HCT116 (cell line): ENCODE measurements around the gene ITPR1. TPM values are rescaled to one million over a fixed set of nuclear protein-coding genes. Genes with fewer than 3 reads are reported as not detected.

Source experiments
- ATAC-seq: fragments of 200-7000 bp; cut with Tn5 transposase; 2 replicates; pipeline ENCODE4 v1.9.1; 2020; ENCODE audit warnings: mild to moderate bottlenecking, moderate library complexity
- BruUV-seq: library from RNA; stranded (reverse); fragments of 400-500 nt; replicated peaks from 2 replicates; lab custom pipeline; 2021; lab: Mats Ljungman, UMichigan
- CTCF ChIA-PET: fragments of 300-600 bp; sonication (Branson Sonifier 250); formaldehyde crosslinking; loops from one replicate; lab custom pipeline; 2021; ENCODE audit warnings: antibody characterized with exemption; lab: Charles Lee
- POLR2A ChIA-PET: fragments of 300-600, 350-600 bp; sonication (Branson Sonifier 250); formaldehyde crosslinking; loops from one replicate; lab custom pipeline; 2021; ENCODE audit warnings: antibody characterized with exemption; lab: Charles Lee
- RAD21 ChIA-PET, 2 experiments: fragments of 300-600 bp; sonication (Branson Sonifier 250); formaldehyde crosslinking; loops; one replicate each; lab custom pipeline; 2023; ENCODE audit warnings: low total read pairs in 2 of 2; ENCODE audit not compliant: uncharacterized antibody in 2 of 2, unreplicated experiment in 2 of 2, low non-redundant PET in 1 of 2; lab: Charles Lee
- DNase-seq: peaks from one replicate; pipeline ENCODE4 v3.0.0-alpha.2; 2010; ENCODE audit warnings: low read depth, low spot score
- H2AFZ ChIP-seq: fragments of 200-600 bp; shearing (Covaris generic), sonication (generic); 2 replicates; pipeline ENCODE4 v1.6.1; 2017; ENCODE audit warnings: low read depth, mixed run types, mixed read lengths, antibody characterized with exemption, low read length; ENCODE audit not compliant: poor library complexity, severe bottlenecking
- H3K27ac ChIP-seq: 2 replicates; pipeline ENCODE4 v1.5.1; 2012; ENCODE audit warnings: low read depth, low read length
- H3K27me3 ChIP-seq: fragments of 200-600 bp; sonication (generic); 2 replicates; pipeline ENCODE4 v1.6.1; 2016; ENCODE audit warnings: mixed run types, low read length, mixed read lengths; ENCODE audit not compliant: insufficient read depth
- H3K36me3 ChIP-seq, 2 experiments: fragments of 200-500 bp in 1 of 2; fragments of 200-600 bp in 1 of 2; sonication (Bioruptor generic) in 1 of 2; sonication (generic) in 1 of 2; 2 replicates each; pipeline versions ENCODE4 v1.5.1 to v1.6.1; 2014 to 2016; ENCODE audit warnings: low read length in 2 of 2, inconsistent platforms in 1 of 2, mixed read lengths in 1 of 2, mixed run types in 1 of 2; ENCODE audit not compliant: insufficient read depth in 2 of 2, control insufficient read depth in 1 of 2
- H3K4me1 ChIP-seq, 2 experiments: fragments of 200-600 bp in 1 of 2; sonication (generic) in 1 of 2; 2 replicates each; pipeline versions ENCODE4 v1.5.1 to v1.6.1; 2012 to 2017; ENCODE audit warnings: low read length in 2 of 2, inconsistent platforms in 1 of 2, mild to moderate bottlenecking in 1 of 2, mixed read lengths in 1 of 2, mixed run types in 1 of 2, moderate library complexity in 1 of 2; ENCODE audit not compliant: insufficient read depth in 2 of 2, control insufficient read depth in 1 of 2
- H3K4me2 ChIP-seq: fragments of 200-600 bp; sonication (generic); 2 replicates; pipeline ENCODE4 v1.6.1; 2017; ENCODE audit warnings: mixed run types, low read length, mixed read lengths
- H3K4me3 ChIP-seq, 2 experiments: fragments of 200-600 bp in 1 of 2; sonication (generic) in 1 of 2; replicated peaks in 1 of 2; 2 replicates each; pipeline ENCODE4 v1.5.1; 2011 to 2016; ENCODE audit warnings: low read length in 2 of 2, control low read depth in 1 of 2, low read depth in 1 of 2, mild to moderate bottlenecking in 1 of 2, mixed read lengths in 1 of 2, mixed run types in 1 of 2
- H3K79me2 ChIP-seq: fragments of 200-600 bp; sonication (generic); 2 replicates; pipeline ENCODE4 v1.6.1; 2017; ENCODE audit warnings: mild to moderate bottlenecking, mixed run types, low read length, moderate library complexity, mixed read lengths; ENCODE audit not compliant: insufficient read depth
- H3K9ac ChIP-seq: fragments of 200-600 bp; sonication (generic); 2 replicates; pipeline ENCODE4 v1.6.1; 2016; ENCODE audit warnings: low read length, mixed read lengths
- H3K9me2 ChIP-seq: fragments of 200-600 bp; sonication (generic), shearing (Covaris generic); 2 replicates; pipeline ENCODE4 v1.6.1; 2017; ENCODE audit warnings: mixed run types, mild to moderate bottlenecking, moderate library complexity; ENCODE audit not compliant: insufficient read depth
- H3K9me3 ChIP-seq, 2 experiments: fragments of 200-500 bp in 1 of 2; fragments of 200-600 bp in 1 of 2; sonication (Bioruptor generic) in 1 of 2; sonication (generic) in 1 of 2; 2 replicates each; pipeline ENCODE4 v1.6.1; 2014 to 2017; ENCODE audit warnings: low read length in 2 of 2, mixed read lengths in 2 of 2, inconsistent platforms in 1 of 2, low read depth in 1 of 2, mild to moderate bottlenecking in 1 of 2, mixed run types in 1 of 2, moderate library complexity in 1 of 2; ENCODE audit not compliant: control insufficient read depth in 1 of 2, insufficient read depth in 1 of 2
- H4K20me1 ChIP-seq: fragments of 200-600 bp; sonication (generic), shearing (Covaris generic); 2 replicates; pipeline ENCODE4 v1.6.1; 2017; ENCODE audit warnings: mixed run types, mild to moderate bottlenecking, moderate library complexity; ENCODE audit not compliant: insufficient read depth
- CBX3 ChIP-seq: IDR thresholded peaks from 2 replicates; pipeline ENCODE4 v1.6.1; 2012; ENCODE audit warnings: low read depth
- CTCF ChIP-seq, 3 experiments: fragments of 200-600 bp in 1 of 3; sonication (generic) in 1 of 3; IDR thresholded peaks in 2 of 3; conservative IDR thresholded peaks in 1 of 3; 2 replicates each; pipeline ENCODE4 v1.5.1; 2012 to 2017; ENCODE audit warnings: low read depth in 2 of 3, low read length in 2 of 3, antibody characterized with exemption in 1 of 3, borderline replicate concordance in 1 of 3, control low read depth in 1 of 3, mild to moderate bottlenecking in 1 of 3, mixed read lengths in 1 of 3, mixed run types in 1 of 3, moderate library complexity in 1 of 3; ENCODE audit not compliant: insufficient read depth in 1 of 3
- EGR1 ChIP-seq: IDR thresholded peaks from 2 replicates; pipeline ENCODE4 v1.6.1; 2012; ENCODE audit warnings: low read depth
- ELF1 ChIP-seq: IDR thresholded peaks from 2 replicates; pipeline ENCODE4 v1.6.1; 2012; ENCODE audit warnings: low read depth, borderline replicate concordance
- EZH2phosphoT487 ChIP-seq: fragments of 200-600 bp; IDR thresholded peaks from 2 replicates; pipeline ENCODE4 v1.6.1; 2018; ENCODE audit warnings: antibody characterized with exemption, borderline replicate concordance
- FOSL1 ChIP-seq: IDR thresholded peaks from 2 replicates; pipeline ENCODE4 v1.6.1; 2012; ENCODE audit warnings: low read depth
- JUND ChIP-seq: IDR thresholded peaks from 2 replicates; pipeline ENCODE4 v1.6.1; 2012
- MAX ChIP-seq: IDR thresholded peaks from 2 replicates; pipeline ENCODE4 v1.6.1; 2012
- POLR2AphosphoS5 ChIP-seq: IDR thresholded peaks from 2 replicates; pipeline ENCODE4 v1.6.1; 2011; ENCODE audit warnings: mild to moderate bottlenecking, low read depth, low read length, moderate library complexity
- RAD21 ChIP-seq: IDR thresholded peaks from 2 replicates; pipeline ENCODE4 v1.6.1; 2012; ENCODE audit warnings: low read depth, mild to moderate bottlenecking
- YY1 ChIP-seq: IDR thresholded peaks from 2 replicates; pipeline ENCODE4 v1.6.1; 2011; ENCODE audit warnings: low read length, low read depth, moderate library complexity, mild to moderate bottlenecking; ENCODE audit not compliant: insufficient replicate concordance; ENCODE audit errors: extremely low read depth
- ZNF274 ChIP-seq: fragments of 200-500 bp; sonication (Bioruptor generic); IDR thresholded peaks from 2 replicates; pipeline ENCODE4 v1.6.1; 2014; ENCODE audit warnings: mild to moderate bottlenecking, low read depth, low read length, inconsistent platforms
- intact Hi-C: fragments of 100-400 bp; cut with micrococcal nuclease; formaldehyde crosslinking; loops from 2 replicates; pipeline ENCODE4 v1.10.0; 2022
- total RNA-seq: library from RNA; stranded (reverse); gene quantifications from one replicate; pipeline ENCODE4 v1.2.1, GENCODE V29; 2021; ENCODE audit not compliant: unreplicated experiment
- TF ChIP-seq, protein P1 (sequence below): IDR thresholded peaks from 2 replicates; pipeline ENCODE4 v1.6.1; 2012; ENCODE audit warnings: low read depth

ITPR1 gene
- total RNA-seq, 1 experiment from 2014 or later = 9.2 TPM

- no peak overlapping the region for H3K9ac ChIP-seq
- no peak overlapping the region for H3K4me2 ChIP-seq
- DNase-seq (no peak), ATAC-seq (no peak)
- ChIA-PET POLR2A (interaction anchor here (1.0 kb wide), 1 partner anchor 22 kb away, joined by 4 read pairs; the partner anchor contains the start of gene ITPR1), CTCF (no interaction called here), RAD21 (no interaction called here)
- no TSS peak for BruUV-seq
- TF ChIP-seq ELF1 (no peak), RAD21 (no peak), YY1 (no peak), FOSL1 (no peak), POLR2AphosphoS5 (no peak), EGR1 (no peak), CBX3 (no peak), CTCF (IDR thresholded peaks at IDR 0.05 in 2 of 3, conservative IDR thresholded peaks at IDR 0.05 in 1 of 3; ENCODE audit: borderline replicate concordance in 1 of 3, insufficient read depth in 1 of 3, low read depth in 2 of 3, low read length in 2 of 3) (no peak), JUND (no peak), ZNF274 (no peak), MAX (no peak), EZH2phosphoT487 (no peak)
- TF ChIP-seq, protein P1, sequence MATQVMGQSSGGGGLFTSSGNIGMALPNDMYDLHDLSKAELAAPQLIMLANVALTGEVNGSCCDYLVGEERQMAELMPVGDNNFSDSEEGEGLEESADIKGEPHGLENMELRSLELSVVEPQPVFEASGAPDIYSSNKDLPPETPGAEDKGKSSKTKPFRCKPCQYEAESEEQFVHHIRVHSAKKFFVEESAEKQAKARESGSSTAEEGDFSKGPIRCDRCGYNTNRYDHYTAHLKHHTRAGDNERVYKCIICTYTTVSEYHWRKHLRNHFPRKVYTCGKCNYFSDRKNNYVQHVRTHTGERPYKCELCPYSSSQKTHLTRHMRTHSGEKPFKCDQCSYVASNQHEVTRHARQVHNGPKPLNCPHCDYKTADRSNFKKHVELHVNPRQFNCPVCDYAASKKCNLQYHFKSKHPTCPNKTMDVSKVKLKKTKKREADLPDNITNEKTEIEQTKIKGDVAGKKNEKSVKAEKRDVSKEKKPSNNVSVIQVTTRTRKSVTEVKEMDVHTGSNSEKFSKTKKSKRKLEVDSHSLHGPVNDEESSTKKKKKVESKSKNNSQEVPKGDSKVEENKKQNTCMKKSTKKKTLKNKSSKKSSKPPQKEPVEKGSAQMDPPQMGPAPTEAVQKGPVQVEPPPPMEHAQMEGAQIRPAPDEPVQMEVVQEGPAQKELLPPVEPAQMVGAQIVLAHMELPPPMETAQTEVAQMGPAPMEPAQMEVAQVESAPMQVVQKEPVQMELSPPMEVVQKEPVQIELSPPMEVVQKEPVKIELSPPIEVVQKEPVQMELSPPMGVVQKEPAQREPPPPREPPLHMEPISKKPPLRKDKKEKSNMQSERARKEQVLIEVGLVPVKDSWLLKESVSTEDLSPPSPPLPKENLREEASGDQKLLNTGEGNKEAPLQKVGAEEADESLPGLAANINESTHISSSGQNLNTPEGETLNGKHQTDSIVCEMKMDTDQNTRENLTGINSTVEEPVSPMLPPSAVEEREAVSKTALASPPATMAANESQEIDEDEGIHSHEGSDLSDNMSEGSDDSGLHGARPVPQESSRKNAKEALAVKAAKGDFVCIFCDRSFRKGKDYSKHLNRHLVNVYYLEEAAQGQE = no peak
- H3K27ac ChIP-seq = no peak overlapping the region
- H3K4me3 ChIP-seq = no peak overlapping the region
- H3K4me1 ChIP-seq = no peaks in the 10 kb centered on the region
- no peaks in the 10 kb centered on the region for H3K79me2 ChIP-seq
- intact Hi-C loops = no loop called here
- H3K27me3 ChIP-seq = 0 out of 2 replicates have a peak, but pooled peaks cover 4% of the 10 kb centered on the region
- no peak overlapping the region for H2AFZ ChIP-seq
- H3K9me2 ChIP-seq = no peaks in the 10 kb centered on the region
- no peaks in the 10 kb centered on the region for H3K36me3 ChIP-seq
- H4K20me1 ChIP-seq = no peaks in the 10 kb centered on the region
- H3K9me3 ChIP-seq = no peaks in the 10 kb centered on the region
Observed at GRCh38 chr3:4514916-4515315, 21.8 kb downstream of the ITPR1 start.
